Measurements from ENCODE around the gene ZRANB1. TPM values are rescaled to one million over a fixed set of nuclear protein-coding genes. Genes with fewer than 3 reads are reported as not detected.

ZRANB1 gene
- total and polyA plus RNA-seq, 2 donors from 2014 or later: 8.9 to 17.5 TPM

GRCh38 chr10:124992462-124993344 lies 50.8 kb downstream of the ZRANB1 start:
- peak; percentile 50 for TF ChIP-seq CTCF (IDR thresholded peaks at IDR 0.05; ENCODE audit: borderline replicate concordance, extremely low read depth, insufficient read depth)
- intact Hi-C loops (cut with DNase I): no loop called here
- DNase-seq: peak; percentile 57 to 88 (median 71)
- no peak for FAIRE-seq
- no peaks in the 10 kb centered on the region for H3K4me1 ChIP-seq (ENCODE audit: control insufficient read depth in 2 of 3, insufficient read depth in 2 of 3, low read depth in 1 of 3, low read length in 3 of 3)
- H3K9ac ChIP-seq (ENCODE audit: low read length in 3 of 3): no peak overlapping the region
- no peaks in the 10 kb centered on the region for H3K27me3 ChIP-seq (ENCODE audit: control insufficient read depth, insufficient read depth, low read length)
- peaks cover 11 to 66% (median 41%) of the 10 kb centered on the region in 3 donors for H3K36me3 ChIP-seq (ENCODE audit: control insufficient read depth in 2 of 3, insufficient read depth in 3 of 3, low read length in 3 of 3)
- H3K4me3 ChIP-seq (ENCODE audit: low read length in 3 of 3): no peak overlapping the region
- H3K9me3 ChIP-seq (ENCODE audit: control insufficient read depth in 2 of 3, insufficient read depth in 1 of 3, low read length in 3 of 3): no peaks in the 10 kb centered on the region
- no peak overlapping the region for H3K27ac ChIP-seq (ENCODE audit: low read depth in 2 of 2, low read length in 2 of 2)

GRCh38 chr10:124993345-124993708 lies 51.4 kb downstream of the ZRANB1 start:
- H3K4me3 ChIP-seq (ENCODE audit: low read length in 3 of 3): no peak overlapping the region
- FAIRE-seq (no peak), DNase-seq (peak in 1 of 5 donors; percentile 4)
- H3K9me3 ChIP-seq (ENCODE audit: control insufficient read depth in 2 of 3, insufficient read depth in 1 of 3, low read length in 3 of 3): no peaks in the 10 kb centered on the region
- H3K36me3 ChIP-seq (ENCODE audit: control insufficient read depth in 2 of 3, insufficient read depth in 3 of 3, low read length in 3 of 3): peaks cover 11 to 66% (median 46%) of the 10 kb centered on the region in 3 donors
- no peak overlapping the region for H3K9ac ChIP-seq (ENCODE audit: low read length in 3 of 3)
- H3K27me3 ChIP-seq (ENCODE audit: control insufficient read depth, insufficient read depth, low read length): no peaks in the 10 kb centered on the region
- TF ChIP-seq CTCF (IDR thresholded peaks at IDR 0.05; ENCODE audit: borderline replicate concordance, extremely low read depth, insufficient read depth): no peak
- no peak overlapping the region for H3K27ac ChIP-seq (ENCODE audit: low read depth in 2 of 2, low read length in 2 of 2)
- no peaks in the 10 kb centered on the region for H3K4me1 ChIP-seq (ENCODE audit: control insufficient read depth in 2 of 3, insufficient read depth in 2 of 3, low read depth in 1 of 3, low read length in 3 of 3)
- intact Hi-C loops (cut with DNase I): no loop called here

- Histone ChIP-seq H3K4me1 (ENCODE audit: control insufficient read depth in 2 of 3, insufficient read depth in 2 of 3, low read depth in 1 of 3, low read length in 3 of 3) (no peaks in the 10 kb centered on the region), H3K4me3 (ENCODE audit: low read length in 3 of 3) (no peak overlapping the region), H3K27ac (ENCODE audit: low read depth in 2 of 2, low read length in 2 of 2) (no peak overlapping the region), H3K27me3 (ENCODE audit: control insufficient read depth, insufficient read depth, low read length) (no peaks in the 10 kb centered on the region), H3K9ac (ENCODE audit: low read length in 3 of 3) (no peak overlapping the region), H3K9me3 (ENCODE audit: control insufficient read depth in 2 of 3, insufficient read depth in 1 of 3, low read length in 3 of 3) (no peaks in the 10 kb centered on the region), H3K36me3 (ENCODE audit: control insufficient read depth in 2 of 3, insufficient read depth in 3 of 3, low read length in 3 of 3) (peaks cover 11 to 66% (median 46%) of the 10 kb centered on the region in 3 donors)
- DNase-seq (peak in 1 of 5 donors; percentile 6), FAIRE-seq (no peak)
- intact Hi-C loops (cut with DNase I): no loop called here
- TF ChIP-seq CTCF (IDR thresholded peaks at IDR 0.05; ENCODE audit: borderline replicate concordance, extremely low read depth, insufficient read depth): no peak
Observed at GRCh38 chr10:124993736-124994451, 52.0 kb downstream of the ZRANB1 start.
